GM21515 (cell line): ENCODE measurements around the gene FREY1.
"Not testable (repeated sequence)": the region's sequence is repeated elsewhere in the genome, so short reads cannot be mapped to it uniquely, and the experiment has no call there.

Experiments used
- ATAC-seq: cut with Tn5 transposase; IDR thresholded peaks from one replicate; pipeline ENCODE4 v1.9.1; 2021; ENCODE audit not compliant: unreplicated experiment

The FREY1 gene

GRCh38 chr11:45917286-45917622 is 10.2 kb upstream of the FREY1 start:
- no peak for ATAC-seq

GRCh38 chr11:45915446-45915845 is 8.4 kb upstream of the FREY1 start:
- no peak for ATAC-seq

GRCh38 chr11:45913942-45914635 is 7.0 kb upstream of the FREY1 start:
- no peak for ATAC-seq

GRCh38 chr11:45913514-45913913 is 6.4 kb upstream of the FREY1 start:
- ATAC-seq: no peak

GRCh38 chr11:45910623-45911022 is 3.6 kb upstream of the FREY1 start:
- ATAC-seq: no peak

GRCh38 chr11:45909594-45910475 is 2.8 kb upstream of the FREY1 start:
- ATAC-seq: no peak

- ATAC-seq: no peak
Observed at GRCh38 chr11:45907911-45908370, 870 bp upstream of the FREY1 start.

- no peak for ATAC-seq
Observed at GRCh38 chr11:45906096-45906682, 882 bp downstream of the FREY1 start.

- ATAC-seq: not testable (repeated sequence)
Observed at GRCh38 chr11:45905576-45905975, 1.5 kb downstream of the FREY1 start.

- ATAC-seq: no peak
Observed at GRCh38 chr11:45905095-45905494, 2.0 kb downstream of the FREY1 start.

GRCh38 chr11:45904309-45904915 is 2.7 kb downstream of the FREY1 start:
- ATAC-seq: no peak

- ATAC-seq: no peak
Observed at GRCh38 chr11:45902452-45903380, 4.4 kb downstream of the FREY1 start.

GRCh38 chr11:45901626-45902025 is 5.4 kb downstream of the FREY1 start:
- no peak for ATAC-seq

- ATAC-seq: no peak
Observed at GRCh38 chr11:45900916-45901617, 6.0 kb downstream of the FREY1 start.

- not testable (repeated sequence) for ATAC-seq
Observed at GRCh38 chr11:45900175-45900800, 6.8 kb downstream of the FREY1 start.

- ATAC-seq: peak; percentile 49
Observed at GRCh38 chr11:45899448-45900174, 7.5 kb downstream of the FREY1 start.

- ATAC-seq: no peak
Observed at GRCh38 chr11:45899086-45899447, 8.0 kb downstream of the FREY1 start.

GRCh38 chr11:45897556-45897955 is 9.5 kb downstream of the FREY1 start:
- ATAC-seq: no peak
